ENCODE results near the gene ZFPM1.

The ZFPM1 gene

GRCh38 chr16:88436796-88437195, 16.3 kb upstream of the ZFPM1 start:
- TF ChIP-seq CTCF (IDR thresholded peaks at IDR 0.05; ENCODE audit: insufficient read depth, low read length, poor library complexity, severe bottlenecking), result no peak
- no peaks in the 10 kb centered on the region for H3K36me3 ChIP-seq (ENCODE audit: control insufficient read depth, insufficient read depth, low read length)
- DNase-seq (ENCODE audit: extremely low read depth, insufficient read length), result no peak
- no peaks in the 10 kb centered on the region for H3K27me3 ChIP-seq (replicated peaks; ENCODE audit: control insufficient read depth, insufficient read depth, low read length)
- no peak overlapping the region for H3K4me3 ChIP-seq (replicated peaks; ENCODE audit: low read depth, low read length)

GRCh38 chr16:88437367-88437964, 15.6 kb upstream of the ZFPM1 start:
- H3K36me3 ChIP-seq (ENCODE audit: control insufficient read depth, insufficient read depth, low read length), result no peaks in the 10 kb centered on the region
- peak; percentile 56 for DNase-seq (ENCODE audit: extremely low read depth, insufficient read length)
- H3K27me3 ChIP-seq (replicated peaks; ENCODE audit: control insufficient read depth, insufficient read depth, low read length), result no peaks in the 10 kb centered on the region
- TF ChIP-seq CTCF (IDR thresholded peaks at IDR 0.05; ENCODE audit: insufficient read depth, low read length, poor library complexity, severe bottlenecking), result peak; percentile 73
- no peak overlapping the region for H3K4me3 ChIP-seq (replicated peaks; ENCODE audit: low read depth, low read length)

- no peak overlapping the region for H3K4me3 ChIP-seq (replicated peaks; ENCODE audit: low read depth, low read length)
- no peak for TF ChIP-seq CTCF (IDR thresholded peaks at IDR 0.05; ENCODE audit: insufficient read depth, low read length, poor library complexity, severe bottlenecking)
- H3K27me3 ChIP-seq (replicated peaks; ENCODE audit: control insufficient read depth, insufficient read depth, low read length), result no peaks in the 10 kb centered on the region
- DNase-seq (ENCODE audit: extremely low read depth, insufficient read length), result no peak
- H3K36me3 ChIP-seq (ENCODE audit: control insufficient read depth, insufficient read depth, low read length), result no peaks in the 10 kb centered on the region
Observed at GRCh38 chr16:88438084-88438870, 14.8 kb upstream of the ZFPM1 start.

GRCh38 chr16:88439016-88439415, 14.1 kb upstream of the ZFPM1 start:
- no peak for TF ChIP-seq CTCF (IDR thresholded peaks at IDR 0.05; ENCODE audit: insufficient read depth, low read length, poor library complexity, severe bottlenecking)
- no peaks in the 10 kb centered on the region for H3K36me3 ChIP-seq (ENCODE audit: control insufficient read depth, insufficient read depth, low read length)
- no peak overlapping the region for H3K4me3 ChIP-seq (replicated peaks; ENCODE audit: low read depth, low read length)
- no peak for DNase-seq (ENCODE audit: extremely low read depth, insufficient read length)
- no peaks in the 10 kb centered on the region for H3K27me3 ChIP-seq (replicated peaks; ENCODE audit: control insufficient read depth, insufficient read depth, low read length)

GRCh38 chr16:88439706-88440105, 13.4 kb upstream of the ZFPM1 start:
- no peak for TF ChIP-seq CTCF (IDR thresholded peaks at IDR 0.05; ENCODE audit: insufficient read depth, low read length, poor library complexity, severe bottlenecking)
- no peak for DNase-seq (ENCODE audit: extremely low read depth, insufficient read length)
- Histone ChIP-seq H3K4me3 (replicated peaks; ENCODE audit: low read depth, low read length) (no peak overlapping the region), H3K27me3 (replicated peaks; ENCODE audit: control insufficient read depth, insufficient read depth, low read length) (no peaks in the 10 kb centered on the region), H3K36me3 (ENCODE audit: control insufficient read depth, insufficient read depth, low read length) (no peaks in the 10 kb centered on the region)

Data from GM06990 (cell line).